ENCODE measurements around the gene NR2F1.
"Not testable (repeated sequence)": the region's sequence is repeated elsewhere in the genome, so short reads cannot be mapped to it uniquely, and the experiment has no call there.

Gene NR2F1
- 0 to 0.72 (median 0) reads per million in 4 experiments for total RNA-seq

DNA sequence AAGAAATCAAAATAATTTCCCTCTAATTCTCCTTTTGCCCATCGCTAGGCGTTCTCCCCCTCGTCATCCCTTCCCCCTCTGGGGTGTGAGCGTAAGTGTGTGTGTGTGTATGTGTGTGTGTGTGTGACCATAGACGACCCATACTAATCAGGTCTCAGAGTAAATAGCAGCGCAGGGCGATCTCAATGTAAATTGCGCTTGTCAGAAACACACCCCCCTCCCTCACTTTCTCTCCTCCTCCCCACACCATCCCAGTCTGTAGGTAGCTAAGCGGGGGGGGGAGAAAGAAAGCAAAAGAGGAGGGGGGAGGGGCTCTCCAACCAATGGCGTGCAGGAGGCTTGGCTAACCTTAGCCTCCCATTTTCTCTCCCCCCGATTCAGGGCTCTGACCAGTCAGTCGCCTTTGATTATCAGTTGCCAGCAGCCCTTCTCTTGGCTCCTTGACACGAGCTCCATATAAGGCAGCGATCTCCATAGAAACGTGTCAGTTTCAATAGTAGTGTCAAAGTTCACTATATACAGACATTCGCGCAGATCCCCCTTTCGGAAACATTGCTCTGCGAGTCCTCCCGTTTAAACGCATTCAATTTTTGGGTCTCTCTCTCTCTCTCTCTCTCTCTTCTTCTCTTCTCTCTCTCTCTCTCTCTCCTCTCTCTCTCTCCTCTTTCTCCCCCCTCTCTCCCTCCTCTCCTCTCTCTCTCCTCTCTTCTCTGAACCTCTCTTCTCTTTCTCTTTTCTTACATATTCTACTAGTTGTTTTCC is at the start of gene NR2F1:
Gene NR2F1, plus strand, starts transcription at position 546 of the 762 bp plus-strand sequence. CDS start 1,802 bp downstream, outside the sequence.
- DNase-seq, result no peak

DNA sequence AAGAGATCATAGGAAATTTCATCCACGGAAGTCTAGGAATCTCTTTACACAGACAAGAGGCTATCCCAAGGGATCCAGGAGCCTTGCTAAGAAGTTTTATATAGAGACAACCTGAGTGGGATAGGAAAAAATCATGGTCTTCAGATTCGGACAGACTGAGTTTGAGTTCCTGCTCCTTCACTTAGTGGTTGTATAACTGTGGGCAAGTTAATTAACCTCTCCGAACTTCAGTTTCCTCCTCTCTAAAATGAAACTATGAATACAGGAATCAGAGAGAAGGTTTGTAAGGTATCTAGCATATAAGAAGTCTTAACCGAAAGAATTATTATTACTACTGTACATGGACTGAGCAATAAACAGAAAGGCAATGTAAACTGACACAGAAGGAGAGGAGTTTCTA is 37.1 kb upstream of the NR2F1 start:
- no peak for DNase-seq

DNA sequence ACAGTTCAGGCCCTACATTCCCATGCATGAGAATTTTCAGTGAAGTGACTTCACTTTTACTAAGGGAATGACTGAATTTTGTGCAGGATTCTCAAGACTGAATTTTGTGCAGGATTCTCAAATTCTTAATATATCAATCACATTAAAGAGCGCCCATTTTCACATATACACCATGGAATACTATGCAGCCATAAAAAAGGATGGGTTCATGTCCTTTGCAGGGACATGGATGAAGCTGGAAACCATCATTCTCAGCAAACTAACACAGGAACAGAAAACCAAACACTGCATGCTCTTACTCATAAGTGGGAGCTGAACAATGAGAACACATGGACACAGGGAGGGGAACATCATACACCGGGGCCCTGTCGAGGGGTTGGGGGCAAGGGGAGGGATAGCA is 33.4 kb upstream of the NR2F1 start:
- DNase-seq, result not testable (repeated sequence)

DNA sequence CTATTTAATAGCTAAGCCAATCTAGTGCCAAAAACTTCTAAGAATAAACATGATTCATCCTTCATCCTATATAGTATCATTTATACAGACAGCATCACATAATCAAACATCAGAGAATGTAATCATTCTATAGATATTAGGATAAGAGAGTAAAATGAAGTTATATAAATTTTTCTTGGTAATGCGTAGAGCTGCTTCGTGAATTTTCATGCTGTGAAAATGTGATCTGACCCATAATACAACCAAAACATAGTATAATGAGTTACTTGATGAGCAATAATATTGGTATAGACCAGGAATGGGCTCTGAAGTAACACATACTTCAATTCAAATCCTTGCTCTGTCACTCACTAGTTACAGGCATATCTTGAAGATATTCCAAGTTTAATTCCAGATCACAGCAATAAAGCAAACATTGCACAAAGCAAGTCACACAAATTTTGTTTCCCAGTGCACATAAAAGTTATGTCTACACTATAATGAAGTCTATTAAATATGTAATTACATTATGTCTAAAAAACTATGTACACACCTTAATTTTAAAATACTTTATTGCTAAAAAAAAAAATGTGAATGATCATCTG is 25.9 kb upstream of the NR2F1 start:
- no peak for DNase-seq

DNA sequence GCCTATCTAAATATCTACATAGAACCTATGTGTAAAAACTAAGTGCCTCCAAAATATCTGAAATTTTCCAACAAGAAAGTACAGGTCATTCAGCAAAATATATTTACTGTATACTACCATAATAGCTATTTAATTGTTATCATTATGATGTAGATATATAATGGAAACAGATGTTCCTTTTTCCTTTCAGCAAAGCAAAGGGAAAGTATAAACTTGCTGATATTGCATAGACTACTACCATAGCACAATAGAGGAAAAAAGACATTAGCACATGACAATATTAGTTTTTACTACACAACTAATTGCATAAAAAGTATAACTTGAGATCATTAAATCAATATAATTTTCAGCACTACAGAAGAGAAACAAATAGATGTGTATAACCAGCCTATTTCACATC is 16.9 kb upstream of the NR2F1 start:
- no peak for DNase-seq

DNA sequence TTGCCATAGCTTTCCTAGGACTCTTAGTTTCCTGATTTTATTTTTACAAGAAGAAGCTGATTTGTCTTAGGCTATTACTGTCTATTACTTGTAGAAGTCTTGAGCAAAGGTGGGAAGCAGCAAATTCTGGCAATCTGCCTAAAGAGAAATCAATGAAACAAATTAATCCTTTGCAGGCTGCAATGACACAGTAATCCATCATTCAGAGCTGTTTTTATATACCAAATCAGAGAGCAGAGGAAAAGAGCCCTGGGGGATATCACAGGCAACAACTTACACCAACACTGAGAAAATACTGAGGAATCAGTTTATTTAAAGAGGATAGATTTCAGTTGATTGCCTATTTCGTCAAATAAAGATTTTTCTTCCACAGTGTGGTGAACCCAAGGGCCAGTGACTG is 15.6 kb upstream of the NR2F1 start:
- no peak for DNase-seq

DNA sequence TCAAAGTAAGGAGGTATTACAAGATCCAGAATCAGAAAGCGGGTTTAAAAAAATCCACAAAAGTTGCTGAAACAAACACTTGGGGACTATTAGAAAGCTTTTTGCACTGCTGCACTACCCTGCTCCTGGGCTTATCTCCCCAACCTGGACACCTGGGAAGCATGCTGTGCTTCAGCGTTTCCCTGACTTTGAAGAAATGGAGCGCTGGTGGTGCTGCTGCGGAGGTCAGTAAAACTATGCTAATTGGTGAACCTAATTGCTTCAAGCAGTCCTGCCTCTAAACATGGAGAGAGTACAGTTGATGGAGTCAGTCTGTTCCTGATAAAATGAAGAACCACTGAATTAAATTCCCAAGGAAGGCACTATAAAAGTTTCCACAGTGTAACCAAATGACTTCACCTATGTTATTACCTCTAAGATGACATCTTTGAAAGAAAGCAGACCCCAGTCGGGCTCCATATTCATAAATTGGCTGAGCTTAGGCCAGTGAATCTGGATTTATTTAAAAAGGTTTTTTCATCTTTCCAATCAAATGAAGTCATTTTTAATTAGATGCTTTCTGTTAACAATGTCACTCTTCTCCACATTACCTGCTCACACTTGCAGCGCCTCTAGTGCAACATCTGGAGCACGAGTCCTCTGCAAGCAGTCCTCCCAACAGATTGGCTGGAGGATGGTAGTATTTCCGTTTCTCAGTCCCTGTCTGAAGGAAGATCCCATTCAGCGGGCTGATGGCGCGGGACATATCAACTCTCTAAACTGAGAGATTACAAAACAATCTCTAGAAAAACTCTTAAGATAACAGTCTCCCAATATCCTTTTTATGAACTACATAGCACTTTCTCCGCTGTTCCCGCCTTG is 13.5 kb upstream of the NR2F1 start:
- DNase-seq, result no peak

DNA sequence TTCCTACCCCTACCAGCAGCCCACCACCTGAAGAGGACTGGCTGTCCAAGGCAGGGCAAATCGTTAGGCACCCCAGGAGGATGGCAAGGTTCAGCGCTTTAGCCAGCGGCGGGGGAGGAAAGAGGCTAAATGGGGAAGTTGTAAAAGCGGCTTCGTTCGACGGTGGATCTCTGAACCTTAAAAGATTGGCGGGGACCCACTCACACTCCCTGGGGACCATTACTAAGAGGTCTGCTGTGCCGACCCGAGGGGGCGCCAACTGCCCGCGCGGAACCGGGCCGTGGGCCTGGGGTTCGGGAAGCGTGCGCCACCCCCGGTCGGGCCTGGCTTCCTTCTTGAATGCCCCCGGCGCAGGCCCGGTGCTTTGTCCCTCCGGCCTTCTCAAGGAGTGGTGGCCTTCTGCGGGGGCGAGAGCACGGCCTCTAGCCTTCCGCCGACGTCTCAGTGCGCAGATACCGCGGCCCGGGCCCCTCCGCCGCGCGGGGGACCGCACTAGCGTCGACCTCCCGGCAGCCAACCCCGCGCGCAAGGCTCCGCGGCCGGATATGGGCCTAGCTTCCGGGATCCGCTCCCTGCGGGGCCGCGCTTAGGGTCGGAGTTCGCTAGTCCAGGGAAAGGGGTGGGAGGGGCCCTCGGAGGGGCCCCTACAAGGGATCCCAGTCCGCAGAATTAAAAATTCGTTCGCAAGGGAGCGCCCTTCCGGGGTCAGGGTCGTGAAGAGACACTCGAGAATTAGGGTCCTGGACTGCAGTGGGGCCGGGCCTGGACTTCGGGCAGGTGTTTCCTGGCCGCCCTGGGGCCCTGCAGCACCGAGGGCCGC is 12.5 kb upstream of the NR2F1 start:
- DNase-seq, result no peak

DNA sequence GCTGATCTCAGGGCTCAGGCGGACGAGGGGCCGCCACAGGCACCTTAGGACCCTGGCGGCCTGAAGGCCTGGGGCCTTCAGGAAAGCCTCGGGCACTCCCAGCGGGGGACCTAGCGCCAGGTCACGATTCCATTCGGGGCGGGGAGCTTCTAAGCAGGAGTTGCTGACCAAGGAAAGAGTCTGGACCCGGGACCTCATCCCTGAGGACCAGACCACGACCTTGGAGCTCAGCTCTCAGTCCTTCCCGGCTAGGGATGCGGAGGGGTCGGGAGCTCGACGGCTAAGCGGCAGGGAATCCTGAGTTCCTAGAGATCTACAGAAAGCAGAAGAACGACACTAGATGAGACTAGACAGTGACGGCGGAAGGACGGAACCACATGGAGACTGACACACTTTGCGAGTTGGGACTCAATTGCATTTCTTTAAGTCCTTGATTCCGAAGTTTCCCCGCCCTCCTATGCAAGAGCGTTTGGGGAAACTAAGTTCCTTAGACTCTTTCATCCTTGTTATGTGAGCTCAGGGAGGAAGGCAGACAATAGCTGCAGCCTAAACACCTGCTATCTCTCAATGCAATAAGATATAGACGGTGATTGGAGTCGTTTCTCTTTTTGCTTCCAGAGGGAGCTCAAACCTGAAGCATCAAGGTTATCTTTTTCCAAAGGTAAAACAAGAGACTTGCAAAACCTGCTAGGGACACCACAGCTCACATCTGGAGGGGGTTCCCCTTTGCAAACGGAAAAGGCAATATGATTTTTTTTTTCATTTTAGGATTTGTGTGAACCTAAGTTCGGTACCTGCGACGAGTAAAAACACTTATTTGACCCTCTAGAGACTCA is 11.7 kb upstream of the NR2F1 start:
- no peak for DNase-seq

DNA sequence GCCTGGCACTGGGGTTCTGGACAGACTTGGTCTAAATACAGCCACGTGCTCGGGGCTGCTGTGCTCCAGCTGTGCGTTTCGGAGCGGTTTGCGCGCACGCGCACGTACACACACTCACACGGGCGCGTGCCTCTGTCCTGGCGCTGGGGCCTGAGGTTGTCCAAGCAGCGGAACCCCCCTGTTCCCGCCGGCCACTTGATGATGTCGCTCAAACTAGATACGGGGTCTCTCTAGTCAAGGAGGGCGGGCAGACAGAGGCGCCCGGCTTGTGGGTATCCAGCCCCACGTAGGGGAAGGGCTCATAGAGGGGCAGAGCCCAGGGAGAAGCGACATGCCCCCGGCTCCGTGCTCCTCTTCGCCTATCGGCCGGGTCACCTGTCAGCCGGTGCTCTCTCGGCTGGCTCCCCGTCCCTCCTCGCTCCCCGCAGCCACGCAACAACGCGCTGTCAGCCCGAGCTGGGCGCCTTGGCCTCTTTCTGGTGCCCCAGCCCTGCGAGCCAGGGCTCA is 10.9 kb upstream of the NR2F1 start:
- DNase-seq, result no peak

DNA sequence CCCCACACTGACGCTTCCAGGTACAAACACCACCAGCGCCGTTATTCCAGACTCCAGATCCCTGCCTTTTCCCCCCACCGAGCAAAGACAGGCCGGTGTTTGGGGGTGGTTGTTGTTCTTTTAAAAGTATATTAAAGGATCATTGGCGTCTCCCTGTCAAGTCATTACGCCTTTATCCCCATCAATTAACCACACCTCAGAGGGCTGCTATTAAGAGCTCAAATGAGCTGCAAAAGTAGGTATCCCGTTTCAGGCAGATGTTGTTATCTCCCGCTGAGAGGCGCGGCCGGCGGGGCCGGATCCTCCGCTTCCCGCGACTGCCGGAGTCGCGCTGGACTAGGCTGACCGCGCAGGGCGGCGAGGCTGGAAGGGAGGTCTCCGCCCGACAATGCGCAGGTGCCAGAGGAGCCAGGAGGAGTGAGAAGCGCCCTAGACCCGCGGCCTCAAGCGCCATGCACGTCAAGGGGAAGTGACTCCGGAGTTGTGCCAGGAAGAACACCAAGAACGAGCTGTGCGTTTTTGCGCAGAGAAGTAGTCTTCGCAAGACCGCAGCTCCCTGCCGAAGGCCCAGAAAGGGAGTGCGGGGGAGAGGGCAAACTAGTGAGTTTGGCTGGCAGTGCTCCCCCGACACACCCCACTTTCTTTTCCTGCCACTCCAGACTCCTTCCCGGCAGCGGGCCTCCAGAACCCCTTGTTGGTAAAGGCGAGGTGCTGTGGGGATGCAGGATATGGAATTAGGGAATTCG is 10.2 kb upstream of the NR2F1 start:
- DNase-seq, result no peak

DNA sequence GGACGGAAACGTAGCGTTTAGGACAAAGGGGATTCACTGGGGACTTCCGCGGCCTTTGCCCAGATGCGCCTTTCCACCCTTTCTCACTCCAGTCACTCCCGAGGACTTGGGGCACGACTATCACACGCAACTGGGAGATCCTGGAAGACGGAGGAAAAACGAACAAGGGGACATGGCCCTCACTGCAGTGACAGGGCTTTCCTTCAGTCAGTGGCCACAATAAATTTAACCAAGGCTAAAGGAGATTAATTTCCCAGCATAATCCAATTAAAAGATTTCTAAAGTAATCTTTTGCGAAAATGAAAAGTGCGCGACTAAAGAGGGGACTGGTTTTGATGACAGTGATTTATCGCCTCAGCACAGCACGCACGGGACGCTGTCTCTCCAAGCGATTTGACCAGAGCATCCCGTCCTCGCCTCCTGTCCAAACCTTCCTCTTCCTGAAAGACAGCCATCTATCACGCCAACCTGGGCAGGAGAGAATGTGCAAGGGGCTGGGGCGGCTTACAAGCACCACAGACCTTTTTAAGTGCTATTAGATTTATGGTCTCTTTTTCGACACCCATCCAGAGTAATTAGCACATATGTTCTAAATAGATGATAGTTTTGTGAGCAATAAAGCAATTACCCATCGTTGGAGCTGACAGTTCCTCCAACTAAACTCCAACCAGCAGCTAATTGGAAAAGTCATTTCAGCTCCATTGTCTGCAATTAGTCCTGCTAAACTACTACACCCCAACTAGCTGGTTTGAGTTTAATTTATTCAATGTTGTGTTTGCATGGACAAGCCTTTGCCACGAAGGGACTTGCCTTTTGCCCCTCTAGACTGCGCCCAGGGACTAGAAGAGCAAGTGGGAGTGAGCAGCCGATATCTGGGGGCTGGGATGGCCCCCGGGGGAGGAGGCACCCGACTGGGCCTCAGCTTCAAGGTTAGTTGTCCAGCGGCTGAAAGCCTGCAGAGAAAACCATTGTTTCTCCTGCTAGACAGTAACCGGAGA is 9.4 kb upstream of the NR2F1 start:
- no peak for DNase-seq

DNA sequence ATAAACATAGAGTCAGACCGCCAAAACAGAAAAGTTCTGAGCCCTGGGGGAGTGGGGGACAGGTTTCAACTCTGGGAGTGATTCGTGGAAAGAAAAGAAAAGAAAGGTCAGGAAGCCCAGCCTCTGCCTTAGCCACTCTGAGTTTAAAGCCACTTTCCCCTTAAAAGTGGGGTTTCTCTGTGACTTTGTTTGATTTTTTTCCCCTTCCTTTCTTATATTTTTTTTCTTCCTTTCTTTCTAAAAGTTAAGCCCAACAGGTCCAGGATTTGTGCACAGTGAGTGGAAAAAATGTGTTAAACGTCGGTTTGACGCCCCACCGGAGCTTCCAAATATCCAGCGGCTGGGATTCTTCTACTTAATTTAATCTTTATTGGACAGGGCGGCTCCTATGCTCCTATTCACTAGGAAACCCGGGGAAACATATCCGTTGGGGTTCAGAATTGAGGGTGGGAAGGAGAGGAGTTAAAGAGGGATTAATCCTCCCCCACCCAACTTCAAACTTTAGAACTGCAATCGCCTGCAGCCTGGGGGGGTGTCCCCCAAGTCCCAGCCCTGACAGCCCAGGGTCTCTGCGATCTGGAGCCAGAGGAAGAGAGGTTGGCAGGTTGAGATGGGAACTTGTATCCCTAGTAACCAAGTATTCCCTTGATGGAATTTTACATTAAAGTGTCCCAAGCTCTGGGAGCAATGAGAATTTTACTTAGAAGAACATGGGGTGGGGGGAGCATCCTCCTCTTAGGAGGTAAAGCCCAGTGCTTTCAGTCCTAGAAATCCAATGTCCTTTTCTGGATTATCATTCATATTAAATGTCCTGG is 8.3 kb upstream of the NR2F1 start:
- DNase-seq, result no peak

DNA sequence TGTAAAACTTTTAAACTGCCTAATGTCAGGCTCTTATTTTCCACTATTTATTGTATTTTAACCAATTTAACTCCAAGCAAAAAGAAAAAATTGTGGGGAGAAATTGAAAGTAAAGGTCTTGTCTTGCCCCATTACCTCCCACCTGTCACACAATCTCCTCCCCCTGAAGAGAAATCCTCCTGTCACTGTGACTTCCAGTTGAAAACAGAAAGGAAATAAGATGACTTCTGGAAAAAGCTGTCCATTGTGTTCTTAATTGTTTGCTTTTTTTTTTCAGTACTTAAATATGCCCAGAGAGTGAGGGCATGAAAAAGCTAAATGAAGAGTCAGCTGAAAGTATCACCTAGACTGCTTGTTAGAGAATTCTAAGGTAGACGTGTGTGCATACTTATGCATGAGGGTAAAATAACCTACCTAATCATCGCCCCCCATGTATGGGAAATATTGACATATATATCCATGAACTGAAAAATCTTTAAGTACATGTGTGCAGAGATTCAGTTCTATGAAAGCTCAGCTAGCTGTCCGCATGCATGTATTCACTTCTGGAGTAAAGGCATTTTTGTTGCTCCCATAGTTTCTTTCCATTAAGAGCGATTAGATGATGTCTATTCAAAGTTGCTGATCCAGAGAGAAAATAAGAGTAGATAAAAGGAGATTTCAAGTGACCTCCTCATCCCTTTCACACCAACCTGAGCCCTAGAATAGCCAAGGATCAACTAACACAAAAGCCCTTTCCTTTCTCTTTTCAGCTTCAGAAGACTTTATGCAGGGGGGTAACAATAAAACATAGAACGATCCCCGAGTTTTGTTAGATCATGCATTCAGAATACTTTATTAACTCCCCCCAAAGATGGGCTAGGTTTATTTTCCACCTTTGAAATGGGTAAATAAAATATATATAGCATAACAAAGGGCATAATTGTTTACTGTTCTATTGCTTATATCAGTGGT is 7.3 kb upstream of the NR2F1 start:
- DNase-seq, result no peak

DNA sequence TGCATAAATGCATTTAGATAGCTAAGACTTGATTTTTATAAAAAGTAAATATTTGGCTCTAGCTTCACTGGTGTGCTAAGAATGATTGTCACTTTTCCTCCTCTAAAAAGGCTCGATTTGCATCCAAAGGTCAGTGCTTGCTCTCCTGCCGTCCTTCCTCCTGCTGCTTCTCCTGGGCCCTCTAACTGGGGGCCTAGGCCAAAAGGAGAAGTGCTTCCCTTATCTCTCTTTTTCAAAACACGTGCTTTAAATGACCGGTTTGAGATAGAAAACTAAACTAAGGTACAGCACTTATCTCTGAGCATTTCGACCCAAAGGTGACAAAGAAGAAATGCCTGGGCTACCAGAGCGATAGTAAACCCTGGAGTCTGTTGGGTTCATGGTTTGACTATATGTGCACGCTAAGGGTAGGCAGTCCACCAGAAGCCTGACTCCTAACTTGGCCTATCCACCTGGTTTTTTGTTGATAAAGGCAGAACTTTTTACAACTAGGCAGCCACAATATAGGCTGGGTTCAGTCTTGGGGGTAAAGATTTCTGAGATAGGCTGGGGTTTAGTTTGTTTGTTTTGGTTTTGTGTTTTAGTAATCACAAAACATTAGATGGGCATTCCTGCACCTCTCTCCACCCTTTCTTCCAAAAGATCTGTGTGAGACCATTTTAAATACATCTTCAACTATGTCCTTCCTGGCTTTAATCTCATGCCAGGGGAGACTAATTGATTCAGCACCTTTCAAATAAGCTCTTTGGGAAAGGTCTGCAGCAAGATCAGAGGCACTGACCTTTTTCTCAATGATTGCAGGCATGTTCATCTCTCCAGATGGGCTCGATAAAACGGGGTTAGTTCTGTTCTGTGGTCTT is 5.8 kb upstream of the NR2F1 start:
- DNase-seq, result no peak

Data from effector CD8-positive, alpha-beta T cell (primary cell).